Measurements from ENCODE around the gene RHOF.
"Not testable (repeated sequence)": the region's sequence is repeated elsewhere in the genome, so short reads cannot be mapped to it uniquely, and the experiment has no call there.

RHOF gene

DNA sequence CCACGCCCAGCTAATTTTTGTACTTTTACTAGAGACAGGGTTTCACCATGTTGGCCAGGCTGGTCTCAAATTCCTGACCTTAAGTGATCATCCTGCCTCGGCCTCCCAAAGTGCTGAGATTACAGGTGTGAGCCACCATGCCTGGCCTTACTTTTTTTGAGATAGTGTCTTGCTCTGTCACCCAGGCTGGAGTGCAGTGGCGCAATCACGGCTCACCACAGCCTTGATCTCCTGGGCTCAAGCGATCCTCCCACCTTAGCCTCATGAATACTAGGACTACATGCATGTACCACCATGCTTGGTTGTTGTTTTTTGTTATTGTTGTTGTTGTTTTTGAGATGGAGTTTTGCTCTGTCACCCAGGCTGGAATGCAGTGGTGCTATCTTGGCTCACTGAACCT lies 47.9 kb downstream of the RHOF start:
- not testable (repeated sequence) for DNase-seq (ENCODE audit: low spot score)

GRCh38 chr12:121741743-121742142 lies 51.7 kb downstream of the RHOF start:
- no peak for DNase-seq (ENCODE audit: low spot score)

DNA sequence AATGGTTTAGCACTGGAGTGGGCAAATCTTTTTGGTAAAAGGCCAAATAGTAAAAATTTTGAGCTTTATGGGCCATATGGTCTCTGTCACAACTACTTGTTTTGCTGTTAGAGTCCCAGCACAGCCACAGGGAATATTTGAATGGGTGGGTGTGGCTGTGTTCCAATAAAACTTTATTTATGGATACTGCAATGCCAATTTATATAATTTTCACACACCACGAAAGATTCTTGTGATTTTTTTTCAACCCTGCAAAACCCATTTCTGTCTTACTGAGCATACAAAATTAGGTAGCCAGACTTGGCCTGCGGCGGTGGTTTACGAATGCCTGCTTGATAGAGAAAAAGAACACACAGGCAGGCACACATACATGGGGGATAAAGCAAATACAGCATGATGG lies 52.6 kb downstream of the RHOF start:
- DNase-seq (ENCODE audit: low spot score): no peak

DNA sequence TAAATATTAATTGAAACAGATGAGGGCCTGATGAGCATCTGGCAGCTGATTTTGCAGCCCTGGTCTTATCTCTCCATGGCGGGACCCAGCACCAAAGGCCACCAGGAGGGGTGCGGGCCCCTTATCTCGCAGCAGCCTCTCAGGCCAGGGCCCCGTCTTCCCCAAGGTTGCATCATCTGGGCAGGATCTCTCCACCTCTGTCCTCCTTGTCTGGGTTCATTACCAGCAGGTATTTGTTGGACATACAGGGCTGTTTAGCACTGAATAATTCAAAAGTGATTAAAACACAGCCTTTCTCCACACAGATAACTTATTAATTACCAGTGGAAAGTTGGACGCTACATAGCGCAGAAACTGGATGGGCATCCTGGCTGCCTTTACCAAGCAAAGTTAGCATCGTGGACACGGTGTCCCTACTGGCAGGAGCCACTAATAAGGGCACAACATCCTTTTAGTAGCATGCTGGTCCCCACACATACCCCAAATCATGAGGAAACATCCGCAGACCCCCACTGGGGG lies 55.1 kb downstream of the RHOF start:
- DNase-seq (ENCODE audit: low spot score): no peak

GRCh38 chr12:121733849-121734248 lies 59.6 kb downstream of the RHOF start:
- no peak for DNase-seq (ENCODE audit: low spot score)

- no peak for DNase-seq (ENCODE audit: low spot score)
These were observed 62.0 kb downstream of the RHOF start for GRCh38 chr12:121731473-121731872.

DNA sequence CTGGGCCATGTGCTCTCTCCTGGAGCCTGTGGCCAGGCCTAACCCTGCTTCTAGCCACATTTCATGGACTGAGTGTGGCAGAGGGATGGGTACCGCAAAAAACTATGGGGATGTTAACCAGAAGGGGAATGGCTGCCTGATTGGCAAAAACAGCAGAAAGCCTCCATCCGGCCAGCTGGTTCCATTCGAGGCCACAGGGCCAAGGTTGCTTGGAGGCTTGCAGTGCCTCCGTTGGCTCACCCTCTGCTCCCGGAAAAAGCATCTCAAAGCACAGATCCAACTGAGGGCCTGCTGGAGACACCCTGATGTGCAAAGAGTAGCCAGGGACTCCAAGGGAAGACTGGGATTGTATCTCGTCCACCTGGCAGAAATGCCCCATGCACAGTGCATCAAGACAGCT lies 64.5 kb downstream of the RHOF start:
- no peak for DNase-seq (ENCODE audit: low spot score)

All from LoVo (cell line).